Esophagus muscularis mucosa (tissue), 4 donors: ENCODE results near the gene RAD51B. TPM values are rescaled to one million over a fixed set of nuclear protein-coding genes. Genes with fewer than 3 reads are reported as not detected.

ENCODE experiments used
- DNase-seq: peaks from one replicate; pipeline ENCODE4 v3.0.0-alpha.2; 2017; ENCODE audit errors: extremely low spot score
- H3K27ac ChIP-seq, 4 donors: fragments of 200-600 bp; sonication (generic); replicated peaks in 1 of 4; 1 replicate in 3 of 4; 2 replicates in 1 of 4; pipeline ENCODE4 v1.5.1; 2016 to 2019; ENCODE audit warnings: mild to moderate bottlenecking in 1 of 4
- H3K27me3 ChIP-seq, 4 donors: fragments of 200-600 bp; sonication (generic); one replicate each; pipeline versions ENCODE4 v1.5.1 to v1.6.0; 2016 to 2019
- H3K36me3 ChIP-seq, 4 donors: fragments of 200-600 bp; sonication (generic); one replicate each; pipeline ENCODE4 v1.5.1; 2016 to 2019
- H3K4me1 ChIP-seq, 4 donors: fragments of 200-600 bp; sonication (generic); one replicate each; pipeline ENCODE4 v1.5.1; 2016 to 2019
- H3K4me3 ChIP-seq, 4 donors: fragments of 200-600 bp; sonication (generic); 1 replicate in 2 of 4; 2 replicates in 2 of 4; pipeline ENCODE4 v1.5.1; 2016 to 2019; ENCODE audit warnings: mild to moderate bottlenecking in 4 of 4, moderate library complexity in 1 of 4
- H3K9me3 ChIP-seq, 4 donors: fragments of 200-600 bp; sonication (generic); 1 replicate in 3 of 4; 2 replicates in 1 of 4; pipeline ENCODE4 v1.5.1; 2016 to 2019
- CTCF ChIP-seq, 3 experiments: fragments of 200-600 bp in 2 of 3; fragments of 450-650 bp in 1 of 3; sonication (generic) in 2 of 3; IDR thresholded peaks; one replicate each; pipeline ENCODE4 v1.5.1; 2017 to 2019; ENCODE audit warnings: antibody characterized with exemption in 3 of 3, mild to moderate bottlenecking in 2 of 3, moderate library complexity in 1 of 3
- EP300 ChIP-seq: sonication (generic); formaldehyde crosslinking; IDR thresholded peaks from one replicate; pipeline ENCODE4 v1.6.1; 2017; ENCODE audit warnings: antibody characterized with exemption
- POLR2A ChIP-seq: fragments of 450-650 bp; IDR thresholded peaks from one replicate; pipeline ENCODE4 v1.6.1; 2017; ENCODE audit warnings: antibody characterized with exemption, moderate library complexity, mild to moderate bottlenecking, low read depth
- POLR2AphosphoS5 ChIP-seq, 2 donors: sonication (generic); formaldehyde crosslinking; IDR thresholded peaks; one replicate each; pipeline ENCODE4 v1.6.1; 2017; ENCODE audit warnings: antibody characterized with exemption in 2 of 2
- WGBS: methylation state at CpG from one replicate; pipeline ENCODE4 v1.1.5; 2018; 5-methylcytosine and 5-hydroxymethylcytosine counted together
- intact Hi-C: fragments of 100-400 bp; cut with DNase I; formaldehyde crosslinking; loops from one replicate; pipeline ENCODE4 v1.15.1; 2023
- total RNA-seq, 4 donors: library from RNA; depleted of rRNA; stranded (reverse); fragments of >200 nt; gene quantifications; one replicate each; pipeline versions ENCODE4 v1.1.0 to v1.2.1, GENCODE V29; 2016

The RAD51B gene
- total RNA-seq, 4 donors from 2014 or later = 2.8 to 11.1 (median 5.1) TPM

- WGBS = 90% methylated on average over 10 of the region's 10 CpGs
These were observed 908.9 kb downstream of the RAD51B start for GRCh38 chr14:68728342-68729106.

DNA sequence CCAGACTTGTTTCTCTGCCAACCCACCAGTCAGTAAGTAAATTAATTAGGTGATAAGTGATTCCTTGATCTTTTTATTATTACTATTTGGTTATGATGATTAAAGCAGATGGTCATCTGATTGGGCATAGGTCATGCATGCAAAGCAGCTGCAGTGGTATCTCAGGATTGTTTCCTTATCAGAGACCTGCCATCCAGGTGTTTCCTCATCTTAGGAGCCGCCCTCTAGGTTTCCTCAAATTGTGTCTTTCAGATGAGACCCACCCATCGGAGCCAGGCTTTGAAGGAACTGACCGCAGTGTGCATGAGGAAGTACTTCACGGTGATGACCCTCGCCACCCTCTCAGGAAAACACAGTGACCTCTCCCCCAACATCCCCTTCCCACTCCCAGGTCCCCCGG is 910.0 kb downstream of the RAD51B start:
- H3K36me3 ChIP-seq = no peaks in the 10 kb centered on the region
- intact Hi-C loops = no loop called here
- no peak overlapping the region for H3K4me3 ChIP-seq
- peak overlapping the region in 3 of 4 donors; percentile 30 to 64 (median 47) for H3K27ac ChIP-seq
- peak; percentile 44 to 66 for TF ChIP-seq POLR2AphosphoS5 (IDR thresholded peaks at IDR 0.05)
- TF ChIP-seq EP300 = no peak
- no peak for DNase-seq
- H3K9me3 ChIP-seq = no peaks in the 10 kb centered on the region
- WGBS = 58% methylated on average over 6 of the region's 6 CpGs
- no peaks in the 10 kb centered on the region for H3K27me3 ChIP-seq
- peaks cover 27 to 54% (median 38%) of the 10 kb centered on the region in 4 donors for H3K4me1 ChIP-seq

More at GRCh38 chr14:68728342-68729106, 908.9 kb downstream of the RAD51B start:
- no peak for DNase-seq
- H3K27ac ChIP-seq = no peak overlapping the region
- H3K27me3 ChIP-seq = no peaks in the 10 kb centered on the region
- H3K9me3 ChIP-seq = no peaks in the 10 kb centered on the region
- H3K36me3 ChIP-seq = no peaks in the 10 kb centered on the region
- no peak overlapping the region for H3K4me3 ChIP-seq
- peaks cover 24 to 50% (median 33%) of the 10 kb centered on the region in 4 donors for H3K4me1 ChIP-seq
- TF ChIP-seq POLR2A (no peak), CTCF (IDR thresholded peaks at IDR 0.05) (no peak), EP300 (no peak)
- intact Hi-C loops = no loop called here

DNA sequence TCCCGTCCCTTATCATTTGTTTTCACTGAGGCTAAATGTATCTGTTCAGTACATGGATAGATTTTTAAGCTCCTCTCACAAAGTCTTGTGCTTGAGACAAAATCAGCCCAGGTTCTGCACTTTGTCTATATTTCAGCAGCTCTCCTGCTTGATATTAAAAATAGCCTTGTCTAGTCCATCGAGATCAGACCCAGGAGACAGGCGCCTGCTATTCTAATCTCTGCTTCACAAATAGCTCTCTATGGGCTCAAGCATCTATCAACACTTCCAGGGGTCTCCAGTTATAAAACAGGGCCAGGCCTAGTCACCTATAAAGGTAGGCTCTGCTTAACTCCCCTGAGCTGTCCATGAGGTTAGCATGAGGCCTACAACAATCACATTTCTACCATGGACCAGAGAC is 910.8 kb downstream of the RAD51B start:
- Histone ChIP-seq H3K36me3 (no peaks in the 10 kb centered on the region), H3K9me3 (no peaks in the 10 kb centered on the region), H3K27me3 (no peaks in the 10 kb centered on the region), H3K4me3 (no peak overlapping the region), H3K4me1 (peaks cover 30 to 62% (median 45%) of the 10 kb centered on the region in 4 donors), H3K27ac (peak overlapping the region in 2 of 4 donors; percentile 47 to 64)
- WGBS = 71% methylated on average over 3 of the region's 3 CpGs
- intact Hi-C loops = no loop called here
- no peak for TF ChIP-seq POLR2A
- TF ChIP-seq POLR2AphosphoS5 (IDR thresholded peaks at IDR 0.05) = no peak
- no peak for TF ChIP-seq EP300
- no peak for TF ChIP-seq CTCF (IDR thresholded peaks at IDR 0.05)
- no peak for DNase-seq

GRCh38 chr14:68730811-68731425 is 911.3 kb downstream of the RAD51B start:
- Histone ChIP-seq H3K36me3 (no peaks in the 10 kb centered on the region), H3K9me3 (no peaks in the 10 kb centered on the region), H3K4me3 (no peak overlapping the region), H3K27ac (peak overlapping the region in 2 of 4 donors; percentile 47 to 64), H3K27me3 (no peaks in the 10 kb centered on the region), H3K4me1 (peaks cover 36 to 68% (median 51%) of the 10 kb centered on the region in 4 donors)
- DNase-seq = no peak
- TF ChIP-seq POLR2A = no peak
- no peak for TF ChIP-seq POLR2AphosphoS5 (IDR thresholded peaks at IDR 0.05)
- no peak for TF ChIP-seq EP300
- TF ChIP-seq CTCF (IDR thresholded peaks at IDR 0.05) = no peak
- 72% methylated on average over 8 of the region's 8 CpGs for WGBS
- intact Hi-C loops = no loop called here

DNA sequence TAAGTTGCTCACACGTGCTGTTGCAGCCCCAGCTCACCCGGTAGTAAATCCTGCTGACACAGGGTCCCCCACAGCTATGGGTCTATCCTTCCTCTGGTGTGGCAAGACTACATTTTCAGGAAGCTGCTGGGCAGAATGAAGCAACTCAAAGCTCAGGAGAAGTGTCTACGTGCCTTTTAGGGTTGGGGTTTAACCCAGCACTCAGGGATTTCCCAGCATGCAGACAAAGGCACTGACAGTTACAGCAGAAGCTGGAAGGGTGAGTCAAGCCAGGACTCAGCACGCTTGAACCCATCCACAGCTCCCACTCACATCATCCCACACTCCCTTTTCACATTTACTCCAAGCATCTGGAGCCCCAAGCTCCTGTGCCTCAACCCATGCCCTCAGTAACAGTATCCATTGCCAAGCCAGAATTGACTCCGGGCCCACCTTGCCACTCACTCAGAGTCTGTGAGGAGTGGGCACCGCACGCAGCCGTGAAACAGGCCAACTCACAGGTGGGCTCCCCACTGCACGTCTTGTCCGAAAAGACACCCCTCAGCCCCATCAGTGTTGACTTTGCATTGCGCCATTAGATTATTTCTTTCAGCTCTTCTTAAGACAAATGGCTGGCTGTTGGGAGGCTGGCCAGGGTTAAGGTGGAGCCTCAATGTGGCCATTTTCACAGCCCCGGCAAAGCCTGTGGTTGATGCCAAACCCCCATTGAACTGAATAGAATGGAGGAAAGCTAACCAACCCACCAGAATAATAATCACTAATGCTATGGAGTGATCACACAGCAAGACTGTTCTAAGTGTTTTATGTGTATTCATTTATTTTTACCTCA is 913.7 kb downstream of the RAD51B start:
- intact Hi-C loops = no loop called here
- Histone ChIP-seq H3K27ac (peak overlapping the region in 1 of 4 donors; percentile 21), H3K27me3 (no peaks in the 10 kb centered on the region), H3K4me1 (peaks cover 43 to 74% (median 69%) of the 10 kb centered on the region in 4 donors), H3K36me3 (no peaks in the 10 kb centered on the region), H3K4me3 (no peak overlapping the region), H3K9me3 (no peaks in the 10 kb centered on the region)
- WGBS = 90% methylated on average over 12 of the region's 12 CpGs
- DNase-seq = no peak
- no peak for TF ChIP-seq EP300
- TF ChIP-seq POLR2AphosphoS5 (IDR thresholded peaks at IDR 0.05) = no peak
- TF ChIP-seq POLR2A = no peak
- no peak for TF ChIP-seq CTCF (IDR thresholded peaks at IDR 0.05)
